HG02885 (cell line): ENCODE measurements around the gene ZNF775.

ENCODE experiments used
- ATAC-seq: cut with Tn5 transposase; IDR thresholded peaks from one replicate; pipeline ENCODE4 v1.9.1; 2021; ENCODE audit warnings: mild to moderate bottlenecking; ENCODE audit not compliant: unreplicated experiment, poor library complexity

The ZNF775 gene

GRCh38 chr7:150432915-150433892 is 54.1 kb downstream of the ZNF775 start:
- ATAC-seq: peak; percentile 37

GRCh38 chr7:150434240-150434639 is 55.1 kb downstream of the ZNF775 start:
- no peak for ATAC-seq

- ATAC-seq: no peak
These were observed 55.9 kb downstream of the ZNF775 start for GRCh38 chr7:150435047-150435389.

- peak; percentile 94 for ATAC-seq
These were observed 56.4 kb downstream of the ZNF775 start for GRCh38 chr7:150435390-150436073.

- ATAC-seq: no peak
These were observed 60.8 kb downstream of the ZNF775 start for GRCh38 chr7:150439967-150440366.

GRCh38 chr7:150441524-150441923 is 62.4 kb downstream of the ZNF775 start:
- no peak for ATAC-seq

- no peak for ATAC-seq
These were observed 63.7 kb downstream of the ZNF775 start for GRCh38 chr7:150442811-150443210.

- no peak for ATAC-seq
These were observed 64.8 kb downstream of the ZNF775 start for GRCh38 chr7:150443793-150444540.

- ATAC-seq: no peak
These were observed 65.7 kb downstream of the ZNF775 start for GRCh38 chr7:150444674-150445365.

- ATAC-seq: no peak
These were observed 67.3 kb downstream of the ZNF775 start for GRCh38 chr7:150446288-150446938.
